DND-41 (cell line): ENCODE data around the gene ITIH1.

Source experiments
- ATAC-seq: fragments of 200-7000 bp; cut with Tn5 transposase; 3 replicates; pipeline ENCODE4 v1.9.1; 2021; ENCODE audit warnings: low read depth; ENCODE audit not compliant: insufficient read depth
- DNase-seq: peaks from one replicate; pipeline ENCODE4 v3.0.0-alpha.2; 2020
- H2AFZ ChIP-seq: 2 replicates; pipeline ENCODE4 v1.6.0; 2012; ENCODE audit warnings: low read depth, low read length
- H3K27ac ChIP-seq: 2 replicates; pipeline ENCODE4 v1.5.1; 2012; ENCODE audit warnings: low read length, inconsistent platforms
- H3K27me3 ChIP-seq: fragments of 200-600 bp; sonication (generic); 2 replicates; pipeline ENCODE4 v1.6.0; 2012; ENCODE audit warnings: low read length, mild to moderate bottlenecking, inconsistent platforms; ENCODE audit not compliant: insufficient read depth, poor library complexity
- H3K36me3 ChIP-seq: 2 replicates; pipeline ENCODE4 v1.5.1; 2012; ENCODE audit warnings: low read length, inconsistent platforms; ENCODE audit not compliant: insufficient read depth
- H3K4me1 ChIP-seq: 2 replicates; pipeline ENCODE4 v1.5.1; 2012; ENCODE audit warnings: mild to moderate bottlenecking, low read length; ENCODE audit not compliant: insufficient read depth
- H3K4me2 ChIP-seq: 2 replicates; pipeline ENCODE4 v1.6.0; 2012; ENCODE audit warnings: mild to moderate bottlenecking, moderate library complexity, low read length, inconsistent platforms; ENCODE audit not compliant: insufficient read depth
- H3K4me3 ChIP-seq, 2 experiments: fragments of 200-600 bp in 1 of 2; shearing (Covaris generic) in 1 of 2; 2 replicates each; pipeline ENCODE4 v1.5.1; 2012 to 2016; ENCODE audit warnings: inconsistent platforms in 2 of 2, low read length in 2 of 2, mild to moderate bottlenecking in 2 of 2, low read depth in 1 of 2, moderate library complexity in 1 of 2
- H3K79me2 ChIP-seq: 2 replicates; pipeline ENCODE4 v1.6.0; 2012; ENCODE audit warnings: low read length, inconsistent platforms; ENCODE audit not compliant: insufficient read depth
- H3K9ac ChIP-seq: 2 replicates; pipeline ENCODE4 v1.6.0; 2012; ENCODE audit warnings: low read depth, mild to moderate bottlenecking, inconsistent platforms, low read length, moderate library complexity
- H3K9me3 ChIP-seq: 2 replicates; pipeline ENCODE4 v1.5.1; 2012; ENCODE audit warnings: low read length, moderate library complexity, mild to moderate bottlenecking, inconsistent platforms; ENCODE audit not compliant: insufficient read depth, severe bottlenecking
- H4K20me1 ChIP-seq: 2 replicates; pipeline ENCODE4 v1.6.0; 2012; ENCODE audit warnings: low read length; ENCODE audit not compliant: insufficient read depth
- CTCF ChIP-seq: IDR thresholded peaks from 2 replicates; pipeline ENCODE4 v1.5.1; 2012; ENCODE audit warnings: borderline replicate concordance, low read length, moderate library complexity, mild to moderate bottlenecking; ENCODE audit not compliant: poor library complexity, severe bottlenecking; ENCODE audit errors: extremely low read depth
- EZH2 ChIP-seq: IDR thresholded peaks from 3 replicates; pipeline ENCODE4 v1.6.1; 2012; ENCODE audit warnings: borderline replicate concordance, low read depth, mild to moderate bottlenecking, moderate library complexity, low read length, inconsistent platforms; ENCODE audit not compliant: severe bottlenecking

The ITIH1 gene

GRCh38 chr3:52763466-52763865, 13.9 kb upstream of the ITIH1 start:
- Histone ChIP-seq H3K36me3 (peaks cover 67% of the 10 kb centered on the region), H2AFZ (no peak overlapping the region), H3K4me3 (no peak overlapping the region), H3K79me2 (no peaks in the 10 kb centered on the region), H3K9ac (no peak overlapping the region), H3K9me3 (no peaks in the 10 kb centered on the region), H3K27me3 (no peaks in the 10 kb centered on the region), H3K27ac (no peak overlapping the region), H3K4me1 (no peaks in the 10 kb centered on the region; the same call in 1 of the 2 replicates), H3K4me2 (no peak overlapping the region), H4K20me1 (no peaks in the 10 kb centered on the region)
- ATAC-seq (no peak), DNase-seq (no peak)
- TF ChIP-seq CTCF: no peak
- TF ChIP-seq EZH2: no peak

GRCh38 chr3:52769786-52770455, 7.5 kb upstream of the ITIH1 start:
- Histone ChIP-seq H3K9ac (peak overlapping the region; percentile 61), H3K9me3 (no peaks in the 10 kb centered on the region), H3K27ac (peak overlapping the region; percentile 73; the same call in 1 of the 2 replicates), H3K4me1 (peaks cover 22% of the 10 kb centered on the region), H3K4me3 (peak overlapping the region; percentile 36 to 67; a peak in 3 of 4 replicates), H3K27me3 (no peaks in the 10 kb centered on the region), H2AFZ (peak overlapping the region; percentile 87), H3K4me2 (peak overlapping the region; percentile 70), H3K79me2 (peaks cover 21% of the 10 kb centered on the region), H3K36me3 (peaks cover 26% of the 10 kb centered on the region; the same call in 1 of the 2 replicates), H4K20me1 (no peaks in the 10 kb centered on the region)
- no peak for DNase-seq
- no peak for ATAC-seq
- TF ChIP-seq CTCF (no peak), EZH2 (no peak)

GRCh38 chr3:52770496-52771333, 6.7 kb upstream of the ITIH1 start, which contains the start of gene NEK4:
Gene NEK4, minus strand, starts transcription at chr3:52770940. Its CDS starts 194 bp downstream, at chr3:52770746.
- peak within 1 kb of the TSS; percentile 73 for H3K27ac ChIP-seq
- peak within 1 kb of the TSS; percentile 70 for H3K4me2 ChIP-seq
- no peaks in the 10 kb centered on the region for H3K27me3 ChIP-seq
- DNase-seq (peak; percentile 88), ATAC-seq (peak; percentile 95)
- H3K4me3 ChIP-seq: peak within 1 kb of the TSS; percentile 36 to 67; a peak in 3 of 4 replicates
- H4K20me1 ChIP-seq: no peaks in the 10 kb centered on the region
- TF ChIP-seq EZH2: no peak
- peak; percentile 14 for TF ChIP-seq CTCF
- peaks cover 21% of the 10 kb centered on the region for H3K79me2 ChIP-seq
- H3K4me1 ChIP-seq: peaks cover 22% of the 10 kb centered on the region
- H2AFZ ChIP-seq: peak within 1 kb of the TSS; percentile 87
- peak within 1 kb of the TSS; percentile 61 for H3K9ac ChIP-seq
- no peaks in the 10 kb centered on the region for H3K9me3 ChIP-seq
- peaks cover 18% of the 10 kb centered on the region; the same call in 1 of the 2 replicates for H3K36me3 ChIP-seq
